UCSD-AML1 (cell line): ENCODE measurements around the gene ARGLU1.
A peak's percentile ranks its signal among the peaks of the same experiment; 100 is the strongest.

Experiments
- DNase-seq: peaks from one replicate; lab custom pipeline; 2025; ENCODE audit not compliant: unreplicated experiment; lab: John Stamatoyannopoulos, UW

Gene ARGLU1

GRCh38 chr13:106548064-106548696, 19.8 kb downstream of the ARGLU1 start:
- DNase-seq = no peak

GRCh38 chr13:106541826-106542225, 26.1 kb downstream of the ARGLU1 start:
- no peak for DNase-seq

- no peak for DNase-seq
These were observed 27.3 kb downstream of the ARGLU1 start for GRCh38 chr13:106540613-106541012.

GRCh38 chr13:106537521-106537920, 30.4 kb downstream of the ARGLU1 start:
- no peak for DNase-seq

GRCh38 chr13:106536244-106537034, 31.5 kb downstream of the ARGLU1 start:
- peak; percentile 85 for DNase-seq

GRCh38 chr13:106535552-106536243, 32.2 kb downstream of the ARGLU1 start, which contains the start of gene EFNB2:
TSS of gene EFNB2 (minus strand) at chr13:106535662. CDS start at chr13:106534964, 698 bp downstream.
- peak; percentile 91 for DNase-seq

GRCh38 chr13:106534639-106535551, 33.0 kb downstream of the ARGLU1 start:
- DNase-seq = no peak

GRCh38 chr13:106533943-106534638, 33.8 kb downstream of the ARGLU1 start:
- no peak for DNase-seq

- DNase-seq = peak; percentile 42
These were observed 34.6 kb downstream of the ARGLU1 start for GRCh38 chr13:106533101-106533942.

- no peak for DNase-seq
These were observed 35.6 kb downstream of the ARGLU1 start for GRCh38 chr13:106532111-106532929.

GRCh38 chr13:106530980-106531481, 36.9 kb downstream of the ARGLU1 start:
- no peak for DNase-seq

GRCh38 chr13:106530171-106530851, 37.6 kb downstream of the ARGLU1 start:
- no peak for DNase-seq

- no peak for DNase-seq
These were observed 38.3 kb downstream of the ARGLU1 start for GRCh38 chr13:106529415-106530170.

GRCh38 chr13:106528718-106529414, 39.1 kb downstream of the ARGLU1 start:
- no peak for DNase-seq

GRCh38 chr13:106527826-106528225, 40.1 kb downstream of the ARGLU1 start:
- no peak for DNase-seq

GRCh38 chr13:106527445-106527801, 40.5 kb downstream of the ARGLU1 start:
- DNase-seq = no peak
